WTC11 (cell line): ENCODE data around the gene BICDL1. TPM values are rescaled to one million over a fixed set of nuclear protein-coding genes. Genes with fewer than 3 reads are reported as not detected.
A peak's percentile ranks its signal among the peaks of the same experiment; 100 is the strongest.

Source experiments
- ATAC-seq: fragments of 200-7000 bp; cut with Tn5 transposase; 2 replicates; pipeline ENCODE4 v1.10.0; 2021; ENCODE audit warnings: mild to moderate bottlenecking, moderate library complexity
- CTCF ChIA-PET: fragments of 300-600 bp; sonication (Branson Sonifier 250); formaldehyde crosslinking; loops from one replicate; lab custom pipeline; 2021; ENCODE audit warnings: antibody characterized with exemption; lab: Charles Lee
- POLR2A ChIA-PET: fragments of 350-600 bp; sonication (Branson Sonifier 250); formaldehyde crosslinking; loops from one replicate; lab custom pipeline; 2021; ENCODE audit warnings: antibody characterized with exemption; lab: Charles Lee
- DNase-seq: peaks from one replicate; pipeline ENCODE4 v3.0.0; 2021; ENCODE audit warnings: low spot score
- H3K27ac Mint-ChIP-seq: 2 replicates; pipeline ENCODE4 v1.8.0; 2021; ENCODE audit warnings: mixed read lengths
- H3K27me3 Mint-ChIP-seq: 2 replicates; pipeline ENCODE4 v1.8.0; 2021; ENCODE audit warnings: low read depth, mild to moderate bottlenecking, moderate library complexity, mixed read lengths
- H3K36me3 Mint-ChIP-seq: 2 replicates; pipeline ENCODE4 v1.8.0; 2021; ENCODE audit warnings: mixed read lengths
- H3K4me1 Mint-ChIP-seq: 2 replicates; pipeline ENCODE4 v1.8.0; 2022; ENCODE audit warnings: mixed read lengths
- H3K4me3 Mint-ChIP-seq: 2 replicates; pipeline ENCODE4 v1.8.0; 2021; ENCODE audit warnings: mild to moderate bottlenecking, moderate library complexity, mixed read lengths
- H3K9me3 Mint-ChIP-seq: 2 replicates; pipeline ENCODE4 v1.8.0; 2021; ENCODE audit warnings: mixed read lengths
- CBFB ChIP-seq: sonication (generic); formaldehyde crosslinking; IDR thresholded peaks from 2 replicates; pipeline ENCODE4 v1.8.1; 2022; ENCODE audit warnings: mild to moderate bottlenecking, low read depth, missing genetic modification reagents
- CREB1 ChIP-seq: sonication (generic); formaldehyde crosslinking; IDR thresholded peaks from 2 replicates; pipeline ENCODE4 v1.8.0; 2023; ENCODE audit warnings: mild to moderate bottlenecking, missing genetic modification reagents
- FOXK1 ChIP-seq: sonication (generic); formaldehyde crosslinking; IDR thresholded peaks from 2 replicates; pipeline ENCODE4 v1.8.0; 2022; ENCODE audit warnings: mild to moderate bottlenecking, moderate library complexity, missing genetic modification reagents
- IRF2 ChIP-seq: sonication (generic); formaldehyde crosslinking; IDR thresholded peaks from 2 replicates; pipeline ENCODE4 v1.8.0; 2022; ENCODE audit warnings: low read depth, missing genetic modification reagents, borderline replicate concordance
- MXD4 ChIP-seq: fragments of 250-450 bp; sonication (Bioruptor Pico); IDR thresholded peaks from 2 replicates; pipeline ENCODE4 v1.8.0; 2021; ENCODE audit warnings: mild to moderate bottlenecking, moderate library complexity, borderline replicate concordance
- PRRX2 ChIP-seq: fragments of 250-450 bp; sonication (Bioruptor Pico); IDR thresholded peaks from 2 replicates; pipeline ENCODE4 v1.8.0; 2021; ENCODE audit warnings: mild to moderate bottlenecking
- ZNF317 ChIP-seq: sonication (generic); formaldehyde crosslinking; IDR thresholded peaks from 2 replicates; pipeline ENCODE4 v1.8.1; 2023; ENCODE audit warnings: low read depth, mild to moderate bottlenecking, moderate library complexity, missing genetic modification reagents, borderline replicate concordance
- total RNA-seq: library from RNA; stranded (reverse); gene quantifications from 3 replicates; pipeline ENCODE4 v1.2.3, GENCODE V29; 2021
- TF ChIP-seq, protein P1 (sequence below): fragments of 250-450 bp; sonication (Bioruptor Pico); conservative IDR thresholded peaks from 2 replicates; pipeline ENCODE4 v1.9.0; 2021; ENCODE audit warnings: mild to moderate bottlenecking
- TF ChIP-seq, protein P2 (sequence below): sonication (generic); formaldehyde crosslinking; IDR thresholded peaks from 2 replicates; pipeline ENCODE4 v1.8.0; 2023; ENCODE audit warnings: missing genetic modification reagents
- TF ChIP-seq, protein P3 (sequence below): fragments of 250-450 bp; sonication (Bioruptor Pico); IDR thresholded peaks from 2 replicates; pipeline ENCODE4 v1.9.0; 2021; ENCODE audit warnings: mild to moderate bottlenecking, borderline replicate concordance
- TF ChIP-seq, protein P4 (sequence below): sonication (generic); formaldehyde crosslinking; IDR thresholded peaks from 2 replicates; pipeline ENCODE4 v1.8.0; 2022; ENCODE audit warnings: mild to moderate bottlenecking, missing genetic modification reagents
- TF ChIP-seq, protein P5 (sequence below): fragments of 200-600 bp; IDR thresholded peaks from 2 replicates; pipeline ENCODE4 v1.8.0; 2022; ENCODE audit warnings: antibody characterized with exemption
- TF ChIP-seq, protein P6 (sequence below): fragments of 250-450 bp; sonication (Bioruptor Pico); IDR thresholded peaks from 2 replicates; pipeline ENCODE4 v1.9.0; 2021; ENCODE audit warnings: mild to moderate bottlenecking

BICDL1 gene
- total RNA-seq, 1 experiment from 2014 or later = 23.1 TPM

DNA sequence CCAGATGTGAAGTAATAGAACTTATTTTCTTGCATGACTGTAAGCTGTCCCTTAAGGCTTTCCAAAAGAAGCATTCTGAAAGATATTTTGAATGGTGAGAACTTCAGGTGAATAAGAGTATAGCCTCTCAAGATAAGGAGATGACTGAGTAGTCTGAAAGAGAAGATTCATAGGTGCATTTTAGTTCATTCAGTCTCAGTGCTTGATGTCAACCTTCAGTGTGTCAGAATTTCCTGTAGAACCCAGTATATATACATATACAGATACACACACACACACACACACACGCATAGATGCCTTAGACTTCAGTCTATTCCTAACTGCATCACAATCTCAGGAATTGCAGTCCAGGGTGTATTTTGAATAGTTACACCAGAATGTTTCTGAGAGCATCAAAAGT, 7.4 kb downstream of the BICDL1 start (continued):
- TF ChIP-seq, protein P1, sequence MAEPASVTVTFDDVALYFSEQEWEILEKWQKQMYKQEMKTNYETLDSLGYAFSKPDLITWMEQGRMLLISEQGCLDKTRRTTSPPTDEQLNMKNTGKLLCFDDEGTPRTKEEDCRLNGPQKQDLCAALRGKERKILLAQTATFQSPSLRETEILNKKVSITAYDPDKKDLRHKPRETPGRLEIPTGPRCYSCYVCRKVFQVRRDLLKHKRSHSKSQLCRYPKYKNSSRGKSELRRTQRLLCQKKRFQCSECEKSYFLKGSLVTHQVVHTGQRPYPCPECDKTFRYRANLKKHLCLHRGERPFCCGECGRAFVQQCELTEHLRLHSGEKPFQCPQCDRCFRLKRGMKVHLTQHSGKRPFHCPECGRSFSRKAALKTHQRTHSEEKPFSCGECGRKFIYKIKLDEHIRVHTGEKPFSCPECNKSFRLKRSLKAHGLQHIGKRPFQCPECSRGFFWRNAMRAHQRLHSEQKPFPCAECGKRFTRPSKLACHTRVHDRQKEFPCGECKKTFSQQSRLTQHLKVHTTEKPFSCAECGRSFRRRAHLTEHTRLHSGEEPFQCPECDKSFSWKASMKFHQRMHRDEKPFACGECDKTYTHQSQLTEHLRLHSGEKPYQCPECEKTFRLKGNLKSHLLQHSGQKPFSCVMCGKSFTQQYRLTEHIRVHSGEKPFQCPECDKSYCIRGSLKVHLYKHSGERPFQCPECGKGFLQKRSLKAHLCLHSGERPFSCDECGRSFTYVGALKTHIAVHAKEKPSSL (CRISPR knock-in tag) = no peak
- TF ChIP-seq, all 79 proteins: peak for 0

DNA sequence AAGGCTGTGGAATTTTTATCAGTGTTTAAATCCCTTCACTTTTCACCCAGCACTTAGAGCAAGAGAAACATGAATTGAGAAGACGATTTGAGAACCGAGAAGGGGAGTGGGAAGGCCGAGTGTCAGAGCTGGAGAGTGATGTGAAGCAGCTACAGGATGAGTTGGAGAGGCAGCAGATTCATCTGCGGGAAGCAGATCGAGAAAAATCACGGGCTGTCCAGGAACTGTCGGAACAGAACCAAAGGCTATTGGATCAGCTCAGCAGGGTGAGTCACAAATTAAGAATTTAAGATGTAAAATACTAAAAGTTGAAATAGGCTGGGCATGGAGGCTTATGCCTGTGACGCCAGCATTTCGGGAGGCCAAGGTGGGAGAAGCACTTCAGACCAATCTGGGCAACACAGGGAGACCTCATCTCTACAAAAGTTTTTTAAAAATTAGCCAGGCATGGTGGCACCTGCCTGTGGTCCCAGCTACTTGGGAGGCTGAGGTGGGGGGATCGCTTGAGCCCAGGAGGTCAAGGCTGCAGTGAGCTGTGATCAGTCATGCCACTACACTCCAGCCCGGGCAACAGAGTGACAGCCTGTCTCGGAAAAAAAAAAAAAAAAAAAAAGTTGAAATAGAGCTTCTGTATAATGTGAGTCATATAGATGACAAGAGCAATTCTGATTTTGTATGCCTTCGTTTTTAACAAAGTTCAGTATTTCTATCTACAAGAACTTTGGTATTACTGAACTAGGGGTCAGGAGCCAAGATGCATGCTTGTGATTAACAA, 9.6 kb downstream of the BICDL1 start:
- no peak for DNase-seq
- H3K4me1 Mint-ChIP-seq = peaks cover 4% of the 10 kb centered on the region
- H3K36me3 Mint-ChIP-seq = peaks cover 3% of the 10 kb centered on the region
- POLR2A ChIA-PET = interaction anchor here (0.6 kb wide), 2 partner anchors 17 to 1325 kb away, joined by 3 read pairs; no protein-coding TSS in a partner anchor
- peak overlapping the region; percentile 16; the same call in 1 of the 2 replicates for H3K27ac Mint-ChIP-seq
- no peak for ATAC-seq
- H3K4me3 Mint-ChIP-seq = no peak overlapping the region
- no peaks in the 10 kb centered on the region for H3K27me3 Mint-ChIP-seq
- TF ChIP-seq ZNF317 (CRISPR knock-in tag) (no peak), FOXK1 (no peak), CREB1 (CRISPR knock-in tag) (no peak), PRRX2 (CRISPR knock-in tag) (no peak), MXD4 (CRISPR knock-in tag) (no peak), IRF2 (CRISPR knock-in tag) (no peak), CBFB (CRISPR knock-in tag) (no peak)
- TF ChIP-seq, protein P2, sequence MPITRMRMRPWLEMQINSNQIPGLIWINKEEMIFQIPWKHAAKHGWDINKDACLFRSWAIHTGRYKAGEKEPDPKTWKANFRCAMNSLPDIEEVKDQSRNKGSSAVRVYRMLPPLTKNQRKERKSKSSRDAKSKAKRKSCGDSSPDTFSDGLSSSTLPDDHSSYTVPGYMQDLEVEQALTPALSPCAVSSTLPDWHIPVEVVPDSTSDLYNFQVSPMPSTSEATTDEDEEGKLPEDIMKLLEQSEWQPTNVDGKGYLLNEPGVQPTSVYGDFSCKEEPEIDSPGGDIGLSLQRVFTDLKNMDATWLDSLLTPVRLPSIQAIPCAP (CRISPR knock-in tag) = no peak
- TF ChIP-seq, protein P3, sequence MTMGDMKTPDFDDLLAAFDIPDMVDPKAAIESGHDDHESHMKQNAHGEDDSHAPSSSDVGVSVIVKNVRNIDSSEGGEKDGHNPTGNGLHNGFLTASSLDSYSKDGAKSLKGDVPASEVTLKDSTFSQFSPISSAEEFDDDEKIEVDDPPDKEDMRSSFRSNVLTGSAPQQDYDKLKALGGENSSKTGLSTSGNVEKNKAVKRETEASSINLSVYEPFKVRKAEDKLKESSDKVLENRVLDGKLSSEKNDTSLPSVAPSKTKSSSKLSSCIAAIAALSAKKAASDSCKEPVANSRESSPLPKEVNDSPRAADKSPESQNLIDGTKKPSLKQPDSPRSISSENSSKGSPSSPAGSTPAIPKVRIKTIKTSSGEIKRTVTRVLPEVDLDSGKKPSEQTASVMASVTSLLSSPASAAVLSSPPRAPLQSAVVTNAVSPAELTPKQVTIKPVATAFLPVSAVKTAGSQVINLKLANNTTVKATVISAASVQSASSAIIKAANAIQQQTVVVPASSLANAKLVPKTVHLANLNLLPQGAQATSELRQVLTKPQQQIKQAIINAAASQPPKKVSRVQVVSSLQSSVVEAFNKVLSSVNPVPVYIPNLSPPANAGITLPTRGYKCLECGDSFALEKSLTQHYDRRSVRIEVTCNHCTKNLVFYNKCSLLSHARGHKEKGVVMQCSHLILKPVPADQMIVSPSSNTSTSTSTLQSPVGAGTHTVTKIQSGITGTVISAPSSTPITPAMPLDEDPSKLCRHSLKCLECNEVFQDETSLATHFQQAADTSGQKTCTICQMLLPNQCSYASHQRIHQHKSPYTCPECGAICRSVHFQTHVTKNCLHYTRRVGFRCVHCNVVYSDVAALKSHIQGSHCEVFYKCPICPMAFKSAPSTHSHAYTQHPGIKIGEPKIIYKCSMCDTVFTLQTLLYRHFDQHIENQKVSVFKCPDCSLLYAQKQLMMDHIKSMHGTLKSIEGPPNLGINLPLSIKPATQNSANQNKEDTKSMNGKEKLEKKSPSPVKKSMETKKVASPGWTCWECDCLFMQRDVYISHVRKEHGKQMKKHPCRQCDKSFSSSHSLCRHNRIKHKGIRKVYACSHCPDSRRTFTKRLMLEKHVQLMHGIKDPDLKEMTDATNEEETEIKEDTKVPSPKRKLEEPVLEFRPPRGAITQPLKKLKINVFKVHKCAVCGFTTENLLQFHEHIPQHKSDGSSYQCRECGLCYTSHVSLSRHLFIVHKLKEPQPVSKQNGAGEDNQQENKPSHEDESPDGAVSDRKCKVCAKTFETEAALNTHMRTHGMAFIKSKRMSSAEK (CRISPR knock-in tag) = no peak
- TF ChIP-seq, protein P4, sequence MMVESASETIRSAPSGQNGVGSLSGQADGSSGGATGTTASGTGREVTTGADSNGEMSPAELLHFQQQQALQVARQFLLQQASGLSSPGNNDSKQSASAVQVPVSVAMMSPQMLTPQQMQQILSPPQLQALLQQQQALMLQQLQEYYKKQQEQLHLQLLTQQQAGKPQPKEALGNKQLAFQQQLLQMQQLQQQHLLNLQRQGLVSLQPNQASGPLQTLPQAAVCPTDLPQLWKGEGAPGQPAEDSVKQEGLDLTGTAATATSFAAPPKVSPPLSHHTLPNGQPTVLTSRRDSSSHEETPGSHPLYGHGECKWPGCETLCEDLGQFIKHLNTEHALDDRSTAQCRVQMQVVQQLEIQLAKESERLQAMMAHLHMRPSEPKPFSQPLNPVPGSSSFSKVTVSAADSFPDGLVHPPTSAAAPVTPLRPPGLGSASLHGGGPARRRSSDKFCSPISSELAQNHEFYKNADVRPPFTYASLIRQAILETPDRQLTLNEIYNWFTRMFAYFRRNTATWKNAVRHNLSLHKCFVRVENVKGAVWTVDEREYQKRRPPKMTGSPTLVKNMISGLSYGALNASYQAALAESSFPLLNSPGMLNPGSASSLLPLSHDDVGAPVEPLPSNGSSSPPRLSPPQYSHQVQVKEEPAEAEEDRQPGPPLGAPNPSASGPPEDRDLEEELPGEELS = no peak
- TF ChIP-seq, protein P5, sequence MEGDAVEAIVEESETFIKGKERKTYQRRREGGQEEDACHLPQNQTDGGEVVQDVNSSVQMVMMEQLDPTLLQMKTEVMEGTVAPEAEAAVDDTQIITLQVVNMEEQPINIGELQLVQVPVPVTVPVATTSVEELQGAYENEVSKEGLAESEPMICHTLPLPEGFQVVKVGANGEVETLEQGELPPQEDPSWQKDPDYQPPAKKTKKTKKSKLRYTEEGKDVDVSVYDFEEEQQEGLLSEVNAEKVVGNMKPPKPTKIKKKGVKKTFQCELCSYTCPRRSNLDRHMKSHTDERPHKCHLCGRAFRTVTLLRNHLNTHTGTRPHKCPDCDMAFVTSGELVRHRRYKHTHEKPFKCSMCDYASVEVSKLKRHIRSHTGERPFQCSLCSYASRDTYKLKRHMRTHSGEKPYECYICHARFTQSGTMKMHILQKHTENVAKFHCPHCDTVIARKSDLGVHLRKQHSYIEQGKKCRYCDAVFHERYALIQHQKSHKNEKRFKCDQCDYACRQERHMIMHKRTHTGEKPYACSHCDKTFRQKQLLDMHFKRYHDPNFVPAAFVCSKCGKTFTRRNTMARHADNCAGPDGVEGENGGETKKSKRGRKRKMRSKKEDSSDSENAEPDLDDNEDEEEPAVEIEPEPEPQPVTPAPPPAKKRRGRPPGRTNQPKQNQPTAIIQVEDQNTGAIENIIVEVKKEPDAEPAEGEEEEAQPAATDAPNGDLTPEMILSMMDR = no peak
- TF ChIP-seq, protein P6, sequence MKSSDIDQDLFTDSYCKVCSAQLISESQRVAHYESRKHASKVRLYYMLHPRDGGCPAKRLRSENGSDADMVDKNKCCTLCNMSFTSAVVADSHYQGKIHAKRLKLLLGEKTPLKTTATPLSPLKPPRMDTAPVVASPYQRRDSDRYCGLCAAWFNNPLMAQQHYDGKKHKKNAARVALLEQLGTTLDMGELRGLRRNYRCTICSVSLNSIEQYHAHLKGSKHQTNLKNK = no peak
- no peaks in the 10 kb centered on the region for H3K9me3 Mint-ChIP-seq
- CTCF ChIA-PET = interaction anchor here (0.6 kb wide), 1 partner anchor 128 kb away, joined by 4 read pairs; no protein-coding TSS in a partner anchor
